NCI-H1092 (cell line): Measurements from ENCODE around the gene ERMN.

ENCODE experiments used
- DNase-seq: peaks from one replicate; lab custom pipeline; 2025; lab: John Stamatoyannopoulos, UW

ERMN gene

GRCh38 chr2:157329524-157329923 is 3.9 kb upstream of the ERMN start:
- DNase-seq = peak; percentile 39

- peak; percentile 9 for DNase-seq
These were observed 2.2 kb upstream of the ERMN start for GRCh38 chr2:157327621-157328500.

- DNase-seq = no peak
These were observed 1.6 kb upstream of the ERMN start for GRCh38 chr2:157327200-157327599.

- DNase-seq = no peak
These were observed 1.1 kb upstream of the ERMN start for GRCh38 chr2:157326698-157327097.

- DNase-seq = no peak
These were observed 1.2 kb downstream of the ERMN start for GRCh38 chr2:157324331-157324843.

- DNase-seq = no peak
These were observed 3.2 kb downstream of the ERMN start for GRCh38 chr2:157322432-157322831.

- DNase-seq = no peak
These were observed 4.2 kb downstream of the ERMN start for GRCh38 chr2:157321466-157321865.

GRCh38 chr2:157320409-157320808 is 5.2 kb downstream of the ERMN start:
- no peak for DNase-seq

GRCh38 chr2:157319795-157320194 is 5.8 kb downstream of the ERMN start:
- no peak for DNase-seq

GRCh38 chr2:157318884-157319283 is 6.7 kb downstream of the ERMN start:
- DNase-seq = no peak

- no peak for DNase-seq
These were observed 9.7 kb downstream of the ERMN start for GRCh38 chr2:157315901-157316300.

- DNase-seq = no peak
These were observed 12.6 kb downstream of the ERMN start for GRCh38 chr2:157312866-157313486.

GRCh38 chr2:157311706-157312105 is 13.9 kb downstream of the ERMN start:
- DNase-seq = no peak

- no peak for DNase-seq
These were observed 15.7 kb downstream of the ERMN start for GRCh38 chr2:157309878-157310277.

GRCh38 chr2:157307021-157307420 is 18.6 kb downstream of the ERMN start:
- no peak for DNase-seq

GRCh38 chr2:157305723-157306110 is 19.9 kb downstream of the ERMN start:
- no peak for DNase-seq

- no peak for DNase-seq
These were observed 20.6 kb downstream of the ERMN start for GRCh38 chr2:157304811-157305722.

- DNase-seq = no peak
These were observed 22.0 kb downstream of the ERMN start for GRCh38 chr2:157303612-157304011.

- DNase-seq = peak; percentile 65
These were observed 23.0 kb downstream of the ERMN start for GRCh38 chr2:157302492-157303099.

- DNase-seq = no peak
These were observed 24.3 kb downstream of the ERMN start for GRCh38 chr2:157301307-157301706.

- no peak for DNase-seq
These were observed 28.7 kb downstream of the ERMN start for GRCh38 chr2:157296958-157297357.

GRCh38 chr2:157296490-157296889 is 29.1 kb downstream of the ERMN start:
- no peak for DNase-seq
